Astrocyte (in vitro differentiated cells and primary cell): ENCODE data around the gene CCDC195.

Source experiments
- CTCF ChIP-seq: IDR thresholded peaks from 2 replicates; pipeline ENCODE4 v1.5.1; 2011; ENCODE audit warnings: low read depth, mild to moderate bottlenecking, inconsistent platforms, low read length, moderate library complexity; ENCODE audit not compliant: insufficient read depth
- EZH2 ChIP-seq: IDR thresholded peaks from 2 replicates; pipeline ENCODE4 v1.6.1; 2012; ENCODE audit warnings: mild to moderate bottlenecking, low read length, inconsistent platforms; ENCODE audit not compliant: insufficient read depth

GRCh38 chr2:224736227-224736626 lies 20.1 kb upstream of the CCDC195 start:
- TF ChIP-seq CTCF (no peak), EZH2 (no peak)
